Stimulated activated CD8-positive, alpha-beta memory T cell treated with anti-CD3 and anti-CD28 coated beads, Interleukin-12 subunit alpha, Interleukin-12 subunit beta, amount 100 ng/mL, for 4 hours (primary cell): ENCODE results near the gene UGT3A2.

Experiments
- DNase-seq: peaks from one replicate; pipeline ENCODE4 v3.0.0-alpha.2; 2020; ENCODE audit warnings: low read depth

UGT3A2 gene

GRCh38 chr5:36007366-36007765 is 59.3 kb downstream of the UGT3A2 start:
- no peak for DNase-seq

GRCh38 chr5:36006163-36006562 is 60.5 kb downstream of the UGT3A2 start:
- no peak for DNase-seq

GRCh38 chr5:36001032-36001431 is 65.7 kb downstream of the UGT3A2 start:
- DNase-seq = no peak

GRCh38 chr5:35999547-35999946 is 67.1 kb downstream of the UGT3A2 start:
- no peak for DNase-seq

GRCh38 chr5:35996076-35996475 is 70.6 kb downstream of the UGT3A2 start:
- DNase-seq = no peak

GRCh38 chr5:35990941-35991611 is 75.6 kb downstream of the UGT3A2 start, which contains the start of gene UGT3A1:
Gene UGT3A1 (minus strand): TSS chr5:35991390. CDS start chr5:35991240, 150 bp downstream.
- DNase-seq = no peak

- no peak for DNase-seq
Observed at GRCh38 chr5:35990520-35990919, 76.2 kb downstream of the UGT3A2 start.

GRCh38 chr5:35988529-35988928 is 78.2 kb downstream of the UGT3A2 start:
- no peak for DNase-seq

- DNase-seq = no peak
Observed at GRCh38 chr5:35987776-35988175, 78.9 kb downstream of the UGT3A2 start.
